Spleen (tissue), 7 donors: ENCODE results near the gene MRTFB.
A peak's percentile ranks its signal among the peaks of the same experiment; 100 is the strongest.

Experiments used
- CTCF ChIP-seq, 11 experiments: fragments of 200-600 bp in 7 of 11; fragments of 450-650 bp in 4 of 11; sonication (generic) in 4 of 11; IDR thresholded peaks in 8 of 11; conservative IDR thresholded peaks in 3 of 11; 1 replicate in 7 of 11; 2 replicates in 4 of 11; pipeline versions ENCODE4 v1.4.0 to v1.8.0; 2016 to 2021; ENCODE audit warnings: antibody characterized with exemption in 11 of 11, inconsistent platforms in 4 of 11, mild to moderate bottlenecking in 1 of 11
- POLR2A ChIP-seq, 3 donors: fragments of 450-650 bp; IDR thresholded peaks; one replicate each; pipeline ENCODE4 v1.5.1; 2017; ENCODE audit warnings: antibody characterized with exemption in 3 of 3, mild to moderate bottlenecking in 1 of 3
- POLR2AphosphoS5 ChIP-seq, 3 donors: sonication (generic); formaldehyde crosslinking; IDR thresholded peaks; one replicate each; pipeline ENCODE4 v1.5.1; 2017; ENCODE audit warnings: antibody characterized with exemption in 3 of 3
- donor health status: DM: no; HTN: no; CAD: no; lungs with moderate emphysema.
- donor health status: DM: no; HTN: no; CAD: no.
- donor health status: DM: no; HTN: no; CAD: no.

- TF ChIP-seq POLR2AphosphoS5 (IDR thresholded peaks at IDR 0.05) (peak; percentile 58 to 79 (median 70)), CTCF (IDR thresholded peaks at IDR 0.05 in 8 of 11, conservative IDR thresholded peaks at IDR 0.05 in 3 of 11) (no peak), POLR2A (IDR thresholded peaks at IDR 0.05) (no peak)
Measured at GRCh38 chr16:14285513-14286367, 214.6 kb downstream of the MRTFB start.
